ENCODE results near the gene PARM1.

The PARM1 gene

GRCh38 chr4:75081561-75081960, 148.6 kb downstream of the PARM1 start:
- no peak for DNase-seq (ENCODE audit: low read depth in 2 of 2)

DNA sequence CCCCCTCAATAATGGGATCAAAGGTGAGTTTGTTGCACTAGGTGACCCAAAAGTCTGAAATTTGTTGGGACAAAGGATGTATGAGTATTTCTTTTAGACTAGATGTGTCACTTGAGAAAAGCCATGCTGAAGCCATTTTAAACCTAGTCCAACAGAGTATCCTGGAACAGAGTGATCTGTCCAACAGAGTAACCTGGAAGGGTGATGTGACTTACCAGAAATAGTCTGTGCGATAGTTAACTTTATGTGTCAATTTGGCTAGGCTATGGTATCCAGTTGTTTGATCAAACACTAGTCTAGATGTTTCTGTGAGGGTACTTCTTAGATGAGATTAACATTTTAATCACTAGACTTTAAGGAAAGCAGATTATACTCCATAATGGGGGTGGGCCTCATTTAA, 154.5 kb downstream of the PARM1 start:
- no peak for DNase-seq (ENCODE audit: low read depth in 2 of 2)

GRCh38 chr4:75087865-75088264, 154.9 kb downstream of the PARM1 start:
- no peak for DNase-seq (ENCODE audit: low read depth in 2 of 2)

DNA sequence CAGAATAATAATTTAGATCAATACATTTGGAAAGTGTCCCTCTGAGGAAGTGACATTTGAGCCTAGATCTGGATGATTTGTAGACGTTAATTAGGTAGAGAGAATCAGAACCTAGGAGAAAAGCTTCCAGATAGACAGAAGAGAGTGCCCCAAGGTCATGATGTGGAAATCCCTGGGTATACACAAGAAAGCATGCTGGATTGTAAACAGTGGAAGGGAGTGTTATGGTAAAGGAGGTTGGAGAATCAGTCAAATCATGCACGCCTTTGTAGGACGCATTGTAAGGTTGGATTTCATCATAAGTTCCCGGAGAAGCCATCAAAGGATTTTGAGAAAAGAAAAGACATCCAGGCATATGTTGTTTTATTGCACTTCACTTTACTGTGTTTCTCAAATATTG, 156.3 kb downstream of the PARM1 start:
- DNase-seq (ENCODE audit: low read depth in 2 of 2), result no peak

GRCh38 chr4:75099321-75099720, 166.4 kb downstream of the PARM1 start:
- DNase-seq (ENCODE audit: low read depth in 2 of 2), result no peak
